ENCODE measurements around the gene PTPRN2.

Gene PTPRN2

DNA sequence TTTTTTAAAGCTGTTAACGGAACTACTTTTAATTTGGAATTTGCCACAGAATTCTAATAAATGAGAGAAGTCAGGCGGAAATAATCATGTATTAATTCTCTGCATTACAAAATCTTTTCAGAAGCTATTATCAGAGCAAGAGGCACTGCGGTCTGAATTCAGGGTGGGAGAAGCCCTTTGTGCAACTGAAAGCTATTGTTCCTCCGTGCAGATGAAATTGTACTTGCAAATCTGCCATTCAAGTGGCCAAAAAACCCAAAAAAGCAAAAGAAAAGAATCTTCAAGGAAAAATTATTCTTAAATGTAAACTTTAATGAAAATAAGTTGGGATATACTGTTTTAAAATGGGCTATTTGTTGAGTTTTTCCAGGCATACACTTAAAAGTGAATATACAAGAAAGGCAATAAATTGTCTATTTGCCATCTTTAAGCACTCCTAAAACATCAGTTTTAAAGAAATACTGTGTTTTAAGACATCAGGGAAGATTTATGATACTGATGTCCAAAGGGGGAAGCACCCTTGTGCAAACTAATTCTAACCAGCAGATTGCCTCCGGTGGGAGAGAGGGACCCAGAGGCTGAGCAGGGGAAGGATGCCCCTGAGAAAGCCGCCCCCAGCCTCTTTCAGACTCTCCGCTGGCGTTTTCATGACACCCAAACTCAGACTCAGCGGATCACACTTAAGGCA lies 899.6 kb downstream of the PTPRN2 start:
- CTCF ChIA-PET, result no interaction called here
- DNase-seq (ENCODE audit: extremely low spot score), result no peak
- TF ChIP-seq L3MBTL2 (conservative IDR thresholded peaks at IDR 0.05), result no peak
- no peak for TF ChIP-seq ELF4 (IDR thresholded peaks at IDR 0.05)
- TF ChIP-seq ZNF384 (IDR thresholded peaks at IDR 0.05), result no peak
- TF ChIP-seq ARNT (IDR thresholded peaks at IDR 0.05), result no peak
- no peak for TF ChIP-seq SP1 (IDR thresholded peaks at IDR 0.05)
- POLR2A ChIA-PET, result no interaction called here

DNA sequence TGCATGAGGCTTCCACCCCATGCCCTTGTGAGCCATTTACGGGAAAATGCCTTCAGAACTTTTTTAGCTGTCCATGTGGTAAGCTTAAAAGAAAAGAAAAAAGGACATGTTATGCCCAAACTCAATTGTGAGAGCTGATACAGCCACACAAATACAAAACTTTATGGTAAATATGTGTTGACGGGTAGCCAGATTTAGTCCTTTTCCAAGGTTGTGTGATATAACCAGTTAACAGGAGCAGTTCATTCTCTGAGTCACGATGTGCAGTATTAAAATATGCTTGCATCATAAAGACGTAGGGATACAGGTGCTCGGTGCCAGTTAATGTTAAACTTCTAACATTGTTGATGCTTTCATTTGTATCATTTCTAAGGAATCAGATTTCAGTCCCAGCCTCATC lies 900.5 kb downstream of the PTPRN2 start:
- CTCF ChIA-PET, result no interaction called here
- POLR2A ChIA-PET, result no interaction called here
- TF ChIP-seq, protein P1, sequence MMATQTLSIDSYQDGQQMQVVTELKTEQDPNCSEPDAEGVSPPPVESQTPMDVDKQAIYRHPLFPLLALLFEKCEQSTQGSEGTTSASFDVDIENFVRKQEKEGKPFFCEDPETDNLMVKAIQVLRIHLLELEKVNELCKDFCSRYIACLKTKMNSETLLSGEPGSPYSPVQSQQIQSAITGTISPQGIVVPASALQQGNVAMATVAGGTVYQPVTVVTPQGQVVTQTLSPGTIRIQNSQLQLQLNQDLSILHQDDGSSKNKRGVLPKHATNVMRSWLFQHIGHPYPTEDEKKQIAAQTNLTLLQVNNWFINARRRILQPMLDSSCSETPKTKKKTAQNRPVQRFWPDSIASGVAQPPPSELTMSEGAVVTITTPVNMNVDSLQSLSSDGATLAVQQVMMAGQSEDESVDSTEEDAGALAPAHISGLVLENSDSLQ (IDR thresholded peaks at IDR 0.05), result no peak
- TF ChIP-seq L3MBTL2 (conservative IDR thresholded peaks at IDR 0.05), result no peak
- no peak for TF ChIP-seq SP1 (IDR thresholded peaks at IDR 0.05)
- TF ChIP-seq TARDBP (IDR thresholded peaks at IDR 0.05), result no peak
- TF ChIP-seq ZNF384 (IDR thresholded peaks at IDR 0.05), result no peak
- no peak for TF ChIP-seq FOXK2 (IDR thresholded peaks at IDR 0.05)
- no peak for TF ChIP-seq ARNT (IDR thresholded peaks at IDR 0.05)

DNA sequence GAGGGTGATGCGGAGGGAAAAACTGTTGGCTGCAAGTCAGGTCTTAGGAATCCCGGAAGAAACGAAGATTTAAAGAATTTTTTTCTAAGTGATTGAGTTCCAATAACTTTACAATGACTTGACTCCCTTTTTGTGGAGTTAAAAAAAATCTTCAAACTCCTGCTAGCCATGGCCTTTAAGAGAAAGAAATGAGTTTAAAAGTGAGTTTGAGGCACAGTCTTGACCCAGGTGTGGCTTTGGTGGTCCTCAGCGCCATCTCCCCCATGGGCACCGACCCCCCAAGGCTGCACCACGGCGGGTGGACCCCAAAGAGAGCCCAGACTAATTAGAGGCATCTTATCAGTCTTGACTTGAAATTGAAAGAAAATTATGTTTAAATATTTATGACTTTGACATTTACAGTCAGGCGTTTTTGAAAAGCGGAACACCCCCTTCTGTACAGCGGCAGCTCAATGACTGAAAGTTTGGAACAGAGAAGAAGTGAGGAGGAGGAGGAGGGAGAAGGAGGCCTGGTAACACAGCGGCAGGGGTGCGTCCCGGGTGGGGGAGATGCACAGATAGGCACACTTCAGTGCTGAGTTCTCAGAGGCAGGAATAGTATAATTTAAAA lies 901.2 kb downstream of the PTPRN2 start:
- CTCF ChIA-PET, result interaction anchor here (0.5 kb wide), 1 partner anchor 86 kb away, joined by 3 read pairs; no protein-coding TSS in a partner anchor
- POLR2A ChIA-PET, result no interaction called here
- DNase-seq (ENCODE audit: extremely low spot score), result no peak
- TF ChIP-seq, protein P1 (IDR thresholded peaks at IDR 0.05), result no peak
- TF ChIP-seq ZNF384 (IDR thresholded peaks at IDR 0.05), result no peak
- no peak for TF ChIP-seq TARDBP (IDR thresholded peaks at IDR 0.05)

More for the DNA sequence above, 900.5 kb downstream of the PTPRN2 start:
- DNase-seq (ENCODE audit: extremely low spot score), result no peak

DNA sequence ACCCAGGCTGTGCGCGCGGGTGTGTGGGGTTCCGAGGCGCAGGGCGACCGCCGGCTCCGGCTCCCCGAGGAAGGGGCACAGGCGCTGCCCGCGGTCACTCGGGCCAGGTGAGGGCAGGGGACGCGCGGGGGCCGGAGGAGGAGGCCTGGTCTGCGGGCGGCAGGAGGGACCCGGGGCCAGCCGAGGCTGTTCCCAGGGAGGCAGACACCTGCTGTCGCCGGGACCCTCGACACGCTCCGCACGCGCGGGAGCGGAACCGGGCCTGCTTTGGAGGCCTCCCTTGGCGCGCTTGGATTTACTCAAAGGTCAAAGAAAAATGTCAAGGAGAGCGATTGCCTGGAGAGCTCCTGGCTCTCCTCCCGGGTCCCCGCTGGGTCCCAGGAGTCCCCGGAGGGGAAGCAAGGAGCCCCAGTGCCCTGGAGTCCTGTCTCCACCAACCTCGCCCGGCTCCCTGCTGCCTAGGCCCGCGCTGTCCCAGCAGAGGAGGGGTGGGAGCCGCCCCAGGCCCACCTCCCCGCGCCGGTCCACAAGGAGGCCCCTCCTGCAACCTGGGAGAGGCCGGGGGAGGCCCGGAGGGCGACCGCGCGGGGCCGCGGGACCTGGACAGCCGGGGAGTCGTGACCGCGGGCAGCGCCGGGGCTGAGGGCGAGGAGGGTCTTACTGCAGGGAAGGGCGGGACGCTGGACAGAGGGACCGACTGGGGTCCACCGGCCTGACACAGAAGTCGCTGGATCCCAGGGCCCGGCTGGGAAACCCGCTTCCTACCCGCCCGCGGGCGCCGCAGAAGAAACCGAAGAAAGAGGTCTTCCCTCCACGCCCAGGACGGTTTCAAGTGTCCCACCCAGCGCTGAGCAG lies 902.0 kb downstream of the PTPRN2 start:
- CTCF ChIA-PET, result interaction anchor here (0.5 kb wide), 1 partner anchor 85 kb away, joined by 3 read pairs; no protein-coding TSS in a partner anchor
- TF ChIP-seq NFRKB (IDR thresholded peaks at IDR 0.05), result no peak
- DNase-seq (ENCODE audit: extremely low spot score), result no peak
- POLR2A ChIA-PET, result no interaction called here

GRCh38 chr7:157684909-157685429 lies 902.7 kb downstream of the PTPRN2 start:
- POLR2A ChIA-PET, result no interaction called here
- DNase-seq (ENCODE audit: extremely low spot score), result no peak
- CTCF ChIA-PET, result no interaction called here

DNA sequence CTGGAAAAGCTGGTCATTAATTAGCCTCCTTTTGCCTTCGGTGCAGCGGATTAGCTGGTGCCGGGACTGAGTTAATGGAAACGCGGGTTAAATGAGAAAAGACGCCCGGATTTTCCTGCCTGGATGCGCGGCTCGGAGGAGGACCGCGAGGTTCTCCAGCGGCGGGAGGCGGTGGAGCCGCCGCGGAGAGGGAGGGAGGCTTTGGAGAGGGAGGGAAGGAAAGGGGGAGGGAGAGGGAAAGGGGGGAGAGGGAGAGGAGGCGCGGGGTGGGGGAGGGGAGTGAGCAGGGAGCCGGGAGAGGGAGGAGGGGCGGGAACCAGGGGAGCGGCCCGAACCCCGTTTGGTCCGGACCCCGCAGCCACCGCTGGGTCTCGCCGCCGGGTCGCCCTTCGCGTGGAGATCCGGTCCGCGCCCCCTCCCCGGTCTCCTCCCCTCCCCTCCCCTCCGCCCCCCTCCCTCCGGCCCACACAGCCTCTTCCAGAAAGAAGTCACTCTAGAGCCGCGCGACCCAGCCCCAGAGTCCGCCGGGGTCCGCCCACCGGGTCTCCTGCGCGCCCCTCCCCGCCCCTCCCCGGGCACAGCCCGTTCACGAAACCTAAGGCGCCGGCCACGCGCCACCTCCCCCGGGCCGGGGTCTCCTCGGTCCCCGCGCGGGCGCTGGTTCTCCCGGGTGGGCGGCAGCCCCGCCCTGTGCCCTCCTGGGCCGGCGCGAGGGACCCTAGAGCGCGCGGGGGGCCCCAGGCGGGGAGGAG lies 903.3 kb downstream of the PTPRN2 start:
- CTCF ChIA-PET, result no interaction called here
- no peak for DNase-seq (ENCODE audit: extremely low spot score)
- no peak for TF ChIP-seq SP1 (IDR thresholded peaks at IDR 0.05)
- TF ChIP-seq L3MBTL2 (conservative IDR thresholded peaks at IDR 0.05), result no peak
- no peak for TF ChIP-seq NFRKB (IDR thresholded peaks at IDR 0.05)
- TF ChIP-seq ARNT (IDR thresholded peaks at IDR 0.05), result no peak
- no peak for TF ChIP-seq BHLHE40 (IDR thresholded peaks at IDR 0.05; ENCODE audit: borderline replicate concordance)
- no peak for TF ChIP-seq FOXM1 (IDR thresholded peaks at IDR 0.05; ENCODE audit: borderline replicate concordance)
- TF ChIP-seq CTBP1 (IDR thresholded peaks at IDR 0.05; ENCODE audit: borderline replicate concordance), result no peak
- no peak for TF ChIP-seq ELF4 (IDR thresholded peaks at IDR 0.05)
- no peak for TF ChIP-seq SUZ12 (IDR thresholded peaks at IDR 0.05)
- TF ChIP-seq ZNF384 (IDR thresholded peaks at IDR 0.05), result no peak
- no peak for TF ChIP-seq TARDBP (IDR thresholded peaks at IDR 0.05)
- TF ChIP-seq, protein P1 (IDR thresholded peaks at IDR 0.05), result no peak
- no peak for TF ChIP-seq FOXA1 (IDR thresholded peaks at IDR 0.05)
- TF ChIP-seq FOXK2 (IDR thresholded peaks at IDR 0.05), result no peak
- TF ChIP-seq HDGF (IDR thresholded peaks at IDR 0.05; ENCODE audit: borderline replicate concordance), result no peak
- no peak for TF ChIP-seq LEF1 (IDR thresholded peaks at IDR 0.05; ENCODE audit: borderline replicate concordance)
- POLR2A ChIA-PET, result no interaction called here

More at GRCh38 chr7:157684909-157685429, 902.7 kb downstream of the PTPRN2 start:
- TF ChIP-seq CTBP1 (IDR thresholded peaks at IDR 0.05; ENCODE audit: borderline replicate concordance) (no peak), HDGF (IDR thresholded peaks at IDR 0.05; ENCODE audit: borderline replicate concordance) (no peak), SP1 (IDR thresholded peaks at IDR 0.05) (no peak), SUZ12 (IDR thresholded peaks at IDR 0.05) (no peak), FOXM1 (IDR thresholded peaks at IDR 0.05; ENCODE audit: borderline replicate concordance) (no peak), ZNF384 (IDR thresholded peaks at IDR 0.05) (no peak), FOXK2 (IDR thresholded peaks at IDR 0.05) (no peak), ARNT (IDR thresholded peaks at IDR 0.05) (no peak), BHLHE40 (IDR thresholded peaks at IDR 0.05; ENCODE audit: borderline replicate concordance) (no peak), L3MBTL2 (conservative IDR thresholded peaks at IDR 0.05) (no peak), TARDBP (IDR thresholded peaks at IDR 0.05) (no peak), FOXA1 (IDR thresholded peaks at IDR 0.05) (no peak), ELF4 (IDR thresholded peaks at IDR 0.05) (no peak), LEF1 (IDR thresholded peaks at IDR 0.05; ENCODE audit: borderline replicate concordance) (no peak)
- TF ChIP-seq, protein P1 (IDR thresholded peaks at IDR 0.05), result no peak
